Common myeloid progenitor, CD34-positive (primary cell): ENCODE data around the gene CD5L.
A peak's percentile ranks its signal among the peaks of the same experiment; 100 is the strongest.

Experiments
- CTCF ChIA-PET: fragments of 350-600 bp; sonication (Branson Sonifier 250); formaldehyde crosslinking; loops from one replicate; lab custom pipeline; 2021; ENCODE audit warnings: antibody characterized with exemption; lab: Charles Lee
- POLR2A ChIA-PET: fragments of 350-600 bp; sonication (Branson Sonifier 250); formaldehyde crosslinking; loops from one replicate; lab custom pipeline; 2021; ENCODE audit warnings: antibody characterized with exemption; lab: Charles Lee
- DNase-seq, 3 donors: peaks; one replicate each; pipeline versions ENCODE4 v3.0.0 to v3.0.0-alpha.2; 2013
- H3K27ac ChIP-seq, 2 experiments: 1 replicate in 1 of 2; 2 replicates in 1 of 2; pipeline ENCODE4 v1.7.0; 2013; ENCODE audit warnings: inconsistent platforms in 2 of 2, low read length in 2 of 2, mild to moderate bottlenecking in 2 of 2, low read depth in 1 of 2, moderate library complexity in 1 of 2; ENCODE audit not compliant: severe bottlenecking in 2 of 2, insufficient read depth in 1 of 2, poor library complexity in 1 of 2
- H3K27me3 ChIP-seq, 5 experiments: replicated peaks in 2 of 5; 1 replicate in 3 of 5; 2 replicates in 2 of 5; pipeline versions ENCODE4 v1.6.1 to v1.7.0; 2013; ENCODE audit warnings: low read length in 4 of 5, mild to moderate bottlenecking in 2 of 5, moderate library complexity in 2 of 5, inconsistent platforms in 1 of 5; ENCODE audit not compliant: insufficient read depth in 5 of 5, control insufficient read depth in 4 of 5
- H3K36me3 ChIP-seq, 4 experiments: 1 replicate in 2 of 4; 2 replicates in 2 of 4; pipeline versions ENCODE4 v1.6.1 to v1.7.0; 2013; ENCODE audit warnings: low read length in 3 of 4, control low read depth in 1 of 4, mild to moderate bottlenecking in 1 of 4; ENCODE audit not compliant: control insufficient read depth in 4 of 4, insufficient read depth in 4 of 4
- H3K4me1 ChIP-seq, 4 experiments: 1 replicate in 3 of 4; 2 replicates in 1 of 4; pipeline versions ENCODE4 v1.6.1 to v1.7.1; 2013; ENCODE audit warnings: low read length in 3 of 4, mild to moderate bottlenecking in 3 of 4, control low read depth in 1 of 4, inconsistent platforms in 1 of 4, moderate library complexity in 1 of 4; ENCODE audit not compliant: control insufficient read depth in 4 of 4, insufficient read depth in 4 of 4; ENCODE audit errors: control extremely low read depth in 1 of 4
- H3K4me3 ChIP-seq, 7 experiments: 1 replicate in 4 of 7; 2 replicates in 3 of 7; pipeline versions ENCODE4 v1.5.1 to v1.7.0; 2013; ENCODE audit warnings: mild to moderate bottlenecking in 7 of 7, low read length in 6 of 7, moderate library complexity in 6 of 7, inconsistent platforms in 2 of 7, low read depth in 2 of 7, control low read depth in 1 of 7; ENCODE audit not compliant: insufficient read depth in 4 of 7, control insufficient read depth in 1 of 7; ENCODE audit errors: extremely low read depth in 1 of 7
- H3K9me3 ChIP-seq, 5 experiments: 1 replicate in 4 of 5; 2 replicates in 1 of 5; pipeline versions ENCODE4 v1.6.1 to v1.7.1; 2013; ENCODE audit warnings: low read length in 4 of 5, mild to moderate bottlenecking in 2 of 5, inconsistent platforms in 1 of 5, low read depth in 1 of 5, moderate library complexity in 1 of 5; ENCODE audit not compliant: control insufficient read depth in 4 of 5, insufficient read depth in 2 of 5; ENCODE audit errors: control extremely low read depth in 1 of 5
- WGBS: methylation state at CpG from one replicate; pipeline ENCODE4 v1.1.5; 2013; ENCODE audit not compliant: insufficient coverage; 5-methylcytosine and 5-hydroxymethylcytosine counted together

Gene CD5L

DNA sequence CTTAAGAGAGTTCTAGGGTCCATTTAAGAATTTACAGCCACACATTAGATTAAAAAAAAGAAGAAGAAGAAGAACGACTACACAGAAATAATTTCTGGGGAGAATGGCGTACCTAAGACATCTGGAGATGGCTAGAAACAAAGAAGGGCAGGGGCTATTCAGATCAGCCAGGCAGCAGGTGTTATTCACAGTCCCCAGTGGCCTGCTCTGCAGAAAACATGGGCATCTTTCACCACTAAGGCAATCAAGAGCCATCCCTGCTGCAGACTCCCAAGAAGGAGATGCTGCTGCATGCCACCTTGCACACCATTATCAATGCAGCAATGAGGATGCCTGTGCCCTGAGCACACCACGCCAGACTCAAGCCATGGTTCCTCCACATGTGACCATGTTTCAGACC lies 56.8 kb downstream of the CD5L start:
- H3K4me1 ChIP-seq = peaks cover 14 to 38% (median 23%) of the 10 kb centered on the region in 4 experiments
- ChIA-PET POLR2A (no interaction called here), CTCF (interaction anchor here (1.0 to 2.7 kb wide), 2 partner anchors 11 to 205 kb away, joined by 3 to 8 read pairs; no protein-coding TSS in a partner anchor)
- no peak overlapping the region for H3K27ac ChIP-seq
- no peak overlapping the region for H3K4me3 ChIP-seq
- WGBS = 100% methylated on average over 1 of the region's 3 CpGs
- no peaks in the 10 kb centered on the region for H3K36me3 ChIP-seq
- H3K27me3 ChIP-seq = no peaks in the 10 kb centered on the region
- no peaks in the 10 kb centered on the region for H3K9me3 ChIP-seq
- DNase-seq = no peak

DNA sequence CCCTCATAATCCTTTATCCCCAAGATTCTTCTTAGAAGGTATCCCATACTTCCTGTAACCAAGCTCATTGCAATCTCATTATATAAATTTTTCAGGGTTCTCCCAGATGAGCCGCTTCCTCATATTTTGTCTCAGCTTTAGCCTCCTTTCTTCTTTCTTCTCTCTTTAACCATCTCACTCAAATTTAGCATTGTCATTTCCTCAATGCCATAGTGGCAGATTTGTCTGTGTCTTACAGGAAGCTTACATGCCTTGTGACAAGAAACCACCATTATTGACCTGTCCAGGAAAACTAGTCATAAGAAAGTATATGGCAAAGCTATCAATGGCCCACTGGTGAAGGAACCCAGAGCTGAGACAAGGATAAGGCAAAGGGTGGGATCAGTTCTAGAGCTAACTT lies 58.7 kb downstream of the CD5L start:
- Histone ChIP-seq H3K9me3 (no peaks in the 10 kb centered on the region), H3K4me3 (peak overlapping the region in 1 of 7 experiments; percentile 8), H3K27ac (no peak overlapping the region), H3K4me1 (peaks cover 14 to 38% (median 24%) of the 10 kb centered on the region in 4 experiments), H3K27me3 (no peaks in the 10 kb centered on the region), H3K36me3 (no peaks in the 10 kb centered on the region)
- POLR2A ChIA-PET = no interaction called here
- 0% methylated on average over 1 of the region's 1 CpG for WGBS
- CTCF ChIA-PET = interaction anchor here (1.3 to 1.9 kb wide), 3 partner anchors 9 to 22 kb away, joined by 4 to 5 read pairs (median 5); no protein-coding TSS in a partner anchor
- peak; percentile 49 to 85 (median 67) for DNase-seq

DNA sequence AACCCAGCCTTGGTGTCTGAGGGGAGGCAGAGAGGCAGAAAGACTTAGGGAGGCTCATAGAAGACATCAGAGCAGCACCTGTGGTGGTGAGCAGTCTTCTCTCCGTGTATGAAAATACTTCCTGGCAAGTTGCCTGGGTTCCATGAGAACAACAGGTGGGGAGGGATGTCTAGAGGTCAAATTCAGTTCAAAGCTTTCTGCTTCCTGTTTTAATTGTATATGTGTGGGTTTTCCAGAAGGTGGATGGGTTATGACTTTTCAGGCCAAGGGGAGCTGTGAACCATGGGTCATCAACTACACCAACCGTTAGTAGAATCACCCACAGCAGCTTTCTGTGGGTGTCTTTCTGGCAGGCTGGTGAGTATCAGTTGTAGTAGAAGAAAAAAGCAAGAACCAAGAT lies 60.6 kb downstream of the CD5L start:
- ChIA-PET CTCF (no interaction called here), POLR2A (no interaction called here)
- peak in 2 of 3 donors; percentile 43 to 53 for DNase-seq
- H3K4me1 ChIP-seq = peaks cover 14 to 54% (median 34%) of the 10 kb centered on the region in 4 experiments
- no peak overlapping the region for H3K27ac ChIP-seq
- H3K27me3 ChIP-seq = no peaks in the 10 kb centered on the region
- no peaks in the 10 kb centered on the region for H3K9me3 ChIP-seq
- no peak overlapping the region for H3K4me3 ChIP-seq
- 13% methylated on average over 1 of the region's 2 CpGs for WGBS
- H3K36me3 ChIP-seq = no peaks in the 10 kb centered on the region
